T-cell (primary cell): ENCODE data around the gene TADA3. TPM values are rescaled to one million over a fixed set of nuclear protein-coding genes. Genes with fewer than 3 reads are reported as not detected.

Source experiments
- ATAC-seq, 4 experiments: fragments of 200-7000 bp in 3 of 4; fragments of 150-1000 bp in 1 of 4; cut with Tn5 transposase; replicated peaks in 1 of 4; 1 replicate in 3 of 4; 2 replicates in 1 of 4; pipeline ENCODE4 v1.10.0; 2021; ENCODE audit warnings: moderate library complexity in 3 of 4, mild to moderate bottlenecking in 2 of 4, moderate number of reproducible peaks in 1 of 4
- CTCF ChIA-PET, 2 donors: fragments of 300-600 bp; sonication (Branson Sonifier 250); formaldehyde crosslinking; loops; one replicate each; lab custom pipeline; 2022; ENCODE audit warnings: antibody characterized with exemption in 2 of 2; lab: Charles Lee
- POLR2A ChIA-PET, 2 donors: fragments of 300-600 bp; sonication (Branson Sonifier 250); formaldehyde crosslinking; loops; one replicate each; lab custom pipeline; 2022; ENCODE audit warnings: antibody characterized with exemption in 2 of 2; lab: Charles Lee
- DNase-seq, 35 experiments: peaks; one replicate each; pipeline versions ENCODE4 v3.0.0 to v3.0.0-alpha.2; 2013 to 2023
- H3K27ac ChIP-seq: one replicate; pipeline ENCODE4 v1.5.1; 2013; ENCODE audit warnings: low read length
- H3K27me3 ChIP-seq, 2 experiments: replicated peaks in 1 of 2; 1 replicate in 1 of 2; 2 replicates in 1 of 2; pipeline versions ENCODE4 v1.6.1 to v1.7.0; 2013; ENCODE audit warnings: low read length in 1 of 2, mixed read lengths in 1 of 2; ENCODE audit not compliant: control insufficient read depth in 2 of 2, insufficient read depth in 2 of 2; ENCODE audit errors: extremely low read depth in 1 of 2
- H3K36me3 ChIP-seq, 2 donors: 1 replicate in 1 of 2; 2 replicates in 1 of 2; pipeline versions ENCODE4 v1.6.1 to v1.7.0; 2013; ENCODE audit warnings: low read length in 1 of 2; ENCODE audit not compliant: control insufficient read depth in 2 of 2, insufficient read depth in 1 of 2; ENCODE audit errors: extremely low read depth in 1 of 2
- H3K4me1 ChIP-seq, 2 experiments: 1 replicate in 1 of 2; 2 replicates in 1 of 2; pipeline versions ENCODE4 v1.6.1 to v1.7.0; 2013; ENCODE audit warnings: low read length in 2 of 2, mixed read lengths in 1 of 2; ENCODE audit not compliant: insufficient read depth in 2 of 2, control insufficient read depth in 1 of 2; ENCODE audit errors: extremely low read depth in 1 of 2
- H3K4me3 ChIP-seq, 2 donors: 1 replicate in 1 of 2; 2 replicates in 1 of 2; pipeline versions ENCODE4 v1.5.1 to v1.7.0; 2013; ENCODE audit warnings: mild to moderate bottlenecking in 2 of 2, low read length in 1 of 2, moderate library complexity in 1 of 2; ENCODE audit not compliant: control insufficient read depth in 1 of 2; ENCODE audit errors: extremely low read depth in 1 of 2
- H3K9me3 ChIP-seq: 2 replicates; pipeline ENCODE4 v1.7.0; 2013
- H3K27ac Mint-ChIP-seq, 2 donors: one replicate each; pipeline ENCODE4 v1.8.0; 2020 to 2021; ENCODE audit warnings: mild to moderate bottlenecking in 2 of 2, mixed read lengths in 2 of 2
- H3K27me3 Mint-ChIP-seq, 2 donors: one replicate each; pipeline ENCODE4 v1.8.0; 2021 to 2022; ENCODE audit warnings: mixed read lengths in 2 of 2
- H3K36me3 Mint-ChIP-seq: one replicate; pipeline ENCODE4 v1.8.0; 2021; ENCODE audit warnings: mixed read lengths
- H3K4me1 Mint-ChIP-seq, 3 donors: one replicate each; pipeline ENCODE4 v1.8.0; 2020 to 2022; ENCODE audit warnings: mixed read lengths in 3 of 3, mild to moderate bottlenecking in 1 of 3
- H3K4me3 Mint-ChIP-seq, 3 donors: one replicate each; pipeline ENCODE4 v1.8.0; 2020 to 2022; ENCODE audit warnings: mild to moderate bottlenecking in 3 of 3, mixed read lengths in 3 of 3, moderate library complexity in 3 of 3
- H3K9me3 Mint-ChIP-seq, 3 donors: one replicate each; pipeline ENCODE4 v1.8.0; 2020 to 2022; ENCODE audit warnings: mixed read lengths in 3 of 3
- WGBS: methylation state at CpG from one replicate; pipeline ENCODE4 v1.1.5; 2013; ENCODE audit warnings: missing lambda C conversion rate; ENCODE audit not compliant: insufficient coverage; 5-methylcytosine and 5-hydroxymethylcytosine counted together
- total RNA-seq, 35 experiments: library from RNA in 6 of 35; stranded (reverse) in 6 of 35; fragments of 120-200 nt in 1 of 35; gene quantifications; one replicate each; pipeline versions ENCODE4 v1.2.1 to v1.2.4 and lab custom pipeline; 2013 to 2026

TADA3 gene
- total RNA-seq, 5 donors from 2014 or later (not counting 1 experiment from before 2014, with no cell fraction given): 29.1 to 46.5 (median 41.1) TPM

DNA sequence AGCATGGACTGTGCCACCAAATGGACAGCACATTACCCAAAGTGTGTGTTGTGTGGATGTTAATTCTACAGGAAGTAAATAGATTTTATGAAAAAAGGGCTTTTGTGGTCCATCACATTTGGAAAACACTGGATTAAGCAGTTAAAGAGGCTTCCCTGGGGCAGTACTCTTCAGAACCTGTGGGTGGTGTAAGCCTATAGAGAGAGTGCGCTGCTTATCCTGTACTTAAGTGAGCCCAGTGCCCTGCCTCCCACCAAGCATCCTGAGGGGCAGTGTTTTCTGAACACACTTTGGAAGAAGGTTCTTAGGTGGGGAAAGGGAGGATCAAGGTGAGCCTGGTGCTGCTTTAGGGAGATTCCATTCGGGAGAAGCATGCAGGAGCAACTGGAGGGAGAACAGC is 28.7 kb upstream of the TADA3 start:
- 94% methylated on average over 2 of the region's 2 CpGs for WGBS

DNA sequence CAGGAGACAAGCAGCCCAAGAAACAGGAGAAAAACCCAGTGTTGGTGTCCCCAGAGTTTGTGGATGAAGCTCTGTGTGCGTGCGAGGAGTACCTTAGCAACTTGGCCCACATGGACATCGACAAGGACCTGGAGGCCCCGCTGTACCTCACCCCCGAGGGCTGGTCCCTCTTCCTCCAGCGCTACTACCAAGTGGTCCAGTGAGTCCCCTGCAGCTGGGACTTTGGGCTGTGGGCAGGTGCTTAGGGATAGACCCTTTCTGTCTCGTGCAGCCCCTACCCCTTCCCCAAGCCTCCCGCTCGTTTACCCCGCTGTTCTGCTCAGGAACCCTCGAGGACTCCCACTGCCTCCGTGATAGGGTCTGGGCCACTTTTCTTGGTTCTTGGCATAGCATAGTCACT is 28.3 kb upstream of the TADA3 start:
- ChIA-PET POLR2A (no interaction called here), CTCF (no interaction called here)
- 98% methylated on average over 7 of the region's 12 CpGs for WGBS
- Mint-ChIP-seq H3K4me3 (no peak overlapping the region), H3K9me3 (no peaks in the 10 kb centered on the region), H3K36me3 (peaks cover 6% of the 10 kb centered on the region), H3K27ac (no peak overlapping the region), H3K27me3 (no peaks in the 10 kb centered on the region), H3K4me1 (peaks cover 0 to 4% (median 0%) of the 10 kb centered on the region in 3 donors)
- no peaks in the 10 kb centered on the region for H3K4me1 ChIP-seq
- H3K9me3 ChIP-seq: no peaks in the 10 kb centered on the region
- H3K27me3 ChIP-seq: no peaks in the 10 kb centered on the region
- H3K36me3 ChIP-seq: peaks cover 2 to 5% of the 10 kb centered on the region in 2 donors
- no peak for DNase-seq
- ATAC-seq: no peak
- no peak overlapping the region for H3K27ac ChIP-seq
- H3K4me3 ChIP-seq: no peak overlapping the region

More for the DNA sequence above, 28.7 kb upstream of the TADA3 start:
- ChIA-PET POLR2A (no interaction called here), CTCF (no interaction called here)
- DNase-seq (no peak), ATAC-seq (peak in 1 of 4 experiments; percentile 38)
- H3K9me3 ChIP-seq: no peaks in the 10 kb centered on the region
- H3K36me3 ChIP-seq: peaks cover 2 to 5% of the 10 kb centered on the region in 2 donors
- H3K4me3 ChIP-seq: no peak overlapping the region
- H3K4me1 ChIP-seq: no peaks in the 10 kb centered on the region
- peaks cover 6% of the 10 kb centered on the region for H3K36me3 Mint-ChIP-seq
- H3K4me3 Mint-ChIP-seq: no peak overlapping the region
- no peak overlapping the region for H3K27ac ChIP-seq
- no peak overlapping the region for H3K27ac Mint-ChIP-seq
- H3K9me3 Mint-ChIP-seq: no peaks in the 10 kb centered on the region
- H3K27me3 ChIP-seq: no peaks in the 10 kb centered on the region
- H3K27me3 Mint-ChIP-seq: no peaks in the 10 kb centered on the region
- peaks cover 0 to 4% (median 0%) of the 10 kb centered on the region in 3 donors for H3K4me1 Mint-ChIP-seq

DNA sequence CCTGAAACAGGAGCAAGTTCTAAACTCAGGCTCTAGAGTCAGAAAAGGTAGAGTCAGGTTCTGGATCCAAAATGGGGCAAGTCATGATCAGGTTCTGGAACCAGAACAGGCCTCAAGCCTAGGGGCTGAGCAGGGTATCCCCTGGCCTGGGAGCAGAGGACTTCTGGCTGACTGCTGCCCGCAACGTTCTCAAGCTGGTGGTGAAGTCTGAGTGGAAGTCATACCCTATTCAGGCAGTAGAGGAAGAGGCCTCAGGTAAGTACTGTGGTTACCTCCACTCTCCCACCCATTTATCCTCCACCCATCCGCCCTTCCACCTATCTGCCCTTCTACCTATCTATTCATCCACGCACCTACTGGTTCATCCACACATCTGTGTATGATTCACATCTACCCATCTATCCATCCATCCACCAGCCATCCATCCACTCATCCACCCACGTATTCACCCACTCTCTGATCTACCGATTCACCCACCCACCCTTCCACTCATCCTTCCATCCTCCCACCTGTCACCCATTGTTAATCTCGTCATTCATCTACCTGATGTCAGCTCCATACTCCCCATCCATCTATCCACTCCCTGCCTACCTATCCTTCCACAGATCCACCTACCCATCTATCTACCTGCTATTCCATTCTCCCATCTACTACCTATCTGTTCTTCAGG is 26.5 kb upstream of the TADA3 start:
- Histone ChIP-seq H3K4me3 (no peak overlapping the region), H3K4me1 (no peaks in the 10 kb centered on the region), H3K9me3 (no peaks in the 10 kb centered on the region), H3K27me3 (no peaks in the 10 kb centered on the region), H3K36me3 (peaks cover 2 to 8% of the 10 kb centered on the region in 2 donors), H3K27ac (no peak overlapping the region)
- H3K9me3 Mint-ChIP-seq: no peaks in the 10 kb centered on the region
- H3K27ac Mint-ChIP-seq: no peak overlapping the region
- ATAC-seq (no peak), DNase-seq (no peak)
- H3K27me3 Mint-ChIP-seq: no peaks in the 10 kb centered on the region
- POLR2A ChIA-PET: no interaction called here
- H3K4me1 Mint-ChIP-seq: peaks cover 0 to 4% (median 0%) of the 10 kb centered on the region in 3 donors
- 93% methylated on average over 7 of the region's 7 CpGs for WGBS
- CTCF ChIA-PET: no interaction called here
- no peak overlapping the region for H3K4me3 Mint-ChIP-seq
- H3K36me3 Mint-ChIP-seq: peaks cover 6% of the 10 kb centered on the region

DNA sequence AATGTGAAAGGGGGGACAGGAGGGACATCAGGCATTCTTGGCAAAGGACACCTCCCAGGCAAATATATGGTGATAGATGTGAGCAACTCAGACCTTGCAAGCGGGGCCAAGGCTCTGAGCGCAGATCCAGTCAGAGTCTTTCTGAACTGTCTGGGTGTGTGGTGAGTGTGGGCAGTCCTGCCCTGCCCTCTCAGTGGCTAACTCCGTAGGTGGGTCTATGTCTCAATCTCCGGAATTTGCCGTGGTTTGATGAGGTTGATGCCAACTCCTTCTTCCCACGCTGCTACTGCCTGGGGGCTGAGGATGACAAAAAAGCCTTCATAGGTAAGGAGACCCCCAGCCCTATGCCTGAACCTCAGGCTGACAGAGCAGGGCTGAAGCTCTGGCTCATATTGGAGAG is 25.2 kb upstream of the TADA3 start:
- peaks cover 10% of the 10 kb centered on the region for H3K36me3 Mint-ChIP-seq
- no peaks in the 10 kb centered on the region for H3K27me3 ChIP-seq
- ATAC-seq (no peak), DNase-seq (no peak)
- no peaks in the 10 kb centered on the region for H3K4me1 ChIP-seq
- no peaks in the 10 kb centered on the region for H3K9me3 ChIP-seq
- H3K4me1 Mint-ChIP-seq: peaks cover 0 to 4% (median 0%) of the 10 kb centered on the region in 3 donors
- no peak overlapping the region for H3K4me3 Mint-ChIP-seq
- H3K4me3 ChIP-seq: no peak overlapping the region
- ChIA-PET CTCF (interaction anchor here (0.6 kb wide), 2 partner anchors 13 to 28 kb away, joined by 3 read pairs; no protein-coding TSS in a partner anchor), POLR2A (no interaction called here)
- H3K9me3 Mint-ChIP-seq: no peaks in the 10 kb centered on the region
- no peaks in the 10 kb centered on the region for H3K27me3 Mint-ChIP-seq
- WGBS: 100% methylated on average over 2 of the region's 6 CpGs
- H3K27ac ChIP-seq: no peak overlapping the region
- H3K27ac Mint-ChIP-seq: no peak overlapping the region
- peaks cover 2 to 9% of the 10 kb centered on the region in 2 donors for H3K36me3 ChIP-seq

DNA sequence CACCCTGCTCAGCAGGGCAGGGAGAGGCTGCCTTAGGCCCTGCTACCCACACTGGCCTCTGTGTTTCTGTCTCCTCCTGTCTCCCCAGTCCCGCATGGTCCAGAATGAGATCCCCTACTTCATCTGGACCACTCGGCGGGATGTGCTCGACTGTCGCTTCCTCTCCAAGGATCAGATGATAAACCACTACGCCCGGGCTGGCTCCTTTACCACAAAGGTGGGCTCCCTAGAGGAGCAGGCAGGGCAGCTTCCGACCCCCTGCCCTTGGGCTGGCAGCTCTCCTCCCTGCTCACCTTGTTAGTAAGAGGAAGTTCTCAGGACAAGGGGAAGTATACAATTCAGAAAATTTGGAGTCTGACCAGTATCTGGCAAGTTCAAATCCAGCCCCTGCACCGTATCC is 23.7 kb upstream of the TADA3 start:
- Histone ChIP-seq H3K9me3 (no peaks in the 10 kb centered on the region), H3K27ac (no peak overlapping the region), H3K4me1 (no peaks in the 10 kb centered on the region), H3K36me3 (peaks cover 2 to 5% of the 10 kb centered on the region in 2 donors), H3K27me3 (no peaks in the 10 kb centered on the region), H3K4me3 (no peak overlapping the region)
- no peak for ATAC-seq
- Mint-ChIP-seq H3K9me3 (no peaks in the 10 kb centered on the region), H3K4me1 (peaks cover 5 to 10% (median 8%) of the 10 kb centered on the region in 3 donors), H3K27ac (no peak overlapping the region), H3K4me3 (no peak overlapping the region), H3K36me3 (peaks cover 10% of the 10 kb centered on the region), H3K27me3 (no peaks in the 10 kb centered on the region)
- CTCF ChIA-PET: no interaction called here
- POLR2A ChIA-PET: no interaction called here
- WGBS: 100% methylated on average over 1 of the region's 9 CpGs
- no peak for DNase-seq

DNA sequence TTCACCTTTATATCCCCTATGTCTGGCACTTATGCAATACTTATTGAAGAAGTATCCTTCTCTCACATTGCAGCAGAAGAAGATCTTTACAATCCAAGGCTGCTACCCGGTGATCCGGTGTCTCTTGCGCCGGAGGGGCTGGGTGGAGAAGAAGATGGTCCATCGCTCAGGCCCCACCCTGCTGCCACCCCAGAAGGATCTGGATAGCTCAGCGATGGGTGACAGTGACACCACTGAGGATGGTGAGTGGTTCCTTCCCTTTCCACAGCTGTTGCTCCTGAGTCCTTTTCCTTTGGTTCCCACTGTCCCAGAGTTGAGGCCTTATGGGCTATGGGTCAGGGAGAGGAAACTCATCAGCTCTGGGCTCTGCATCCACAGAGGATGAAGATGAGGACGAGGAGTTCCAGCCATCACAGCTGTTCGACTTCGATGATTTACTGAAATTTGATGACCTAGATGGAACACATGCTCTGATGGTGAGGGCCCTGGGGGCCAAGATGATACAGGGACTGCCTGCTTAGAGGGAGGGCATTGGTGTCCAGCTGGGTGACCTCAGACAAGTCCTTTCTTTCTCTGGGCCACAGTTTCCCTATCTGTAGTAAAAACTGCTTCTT is 20.7 kb upstream of the TADA3 start:
- Histone ChIP-seq H3K36me3 (peaks cover 0 to 5% of the 10 kb centered on the region in 2 donors), H3K4me3 (no peak overlapping the region), H3K27me3 (no peaks in the 10 kb centered on the region), H3K27ac (no peak overlapping the region), H3K9me3 (no peaks in the 10 kb centered on the region), H3K4me1 (peaks cover 3 to 26% of the 10 kb centered on the region in 2 experiments)
- H3K4me1 Mint-ChIP-seq: peaks cover 27 to 34% (median 33%) of the 10 kb centered on the region in 3 donors
- H3K27ac Mint-ChIP-seq: no peak overlapping the region
- no peak for ATAC-seq
- WGBS: 97% methylated on average over 4 of the region's 9 CpGs
- peaks cover 4% of the 10 kb centered on the region for H3K36me3 Mint-ChIP-seq
- H3K27me3 Mint-ChIP-seq: no peaks in the 10 kb centered on the region
- H3K4me3 Mint-ChIP-seq: no peak overlapping the region
- ChIA-PET CTCF (no interaction called here), POLR2A (no interaction called here)
- DNase-seq: no peak
- no peaks in the 10 kb centered on the region for H3K9me3 Mint-ChIP-seq
